ENCODE results near the gene SULF2.

SULF2 gene

GRCh38 chr20:47749339-47749738 is 35.9 kb downstream of the SULF2 start:
- TF ChIP-seq CTCF (IDR thresholded peaks at IDR 0.05; ENCODE audit: borderline replicate concordance, insufficient read depth, low read depth, low read length): no peak
- no peak overlapping the region for H3K4me3 ChIP-seq (ENCODE audit: low read depth, low read length)

- no peak overlapping the region for H3K4me3 ChIP-seq (ENCODE audit: low read depth, low read length)
- TF ChIP-seq CTCF (IDR thresholded peaks at IDR 0.05; ENCODE audit: borderline replicate concordance, insufficient read depth, low read depth, low read length): no peak
Observed at GRCh38 chr20:47748823-47749222, 36.5 kb downstream of the SULF2 start.

- no peak for TF ChIP-seq CTCF (IDR thresholded peaks at IDR 0.05; ENCODE audit: borderline replicate concordance, insufficient read depth, low read depth, low read length)
- H3K4me3 ChIP-seq (ENCODE audit: low read depth, low read length): no peak overlapping the region
Observed at GRCh38 chr20:47748069-47748468, 37.2 kb downstream of the SULF2 start.

GRCh38 chr20:47747669-47748031 is 37.6 kb downstream of the SULF2 start:
- no peak for TF ChIP-seq CTCF (IDR thresholded peaks at IDR 0.05; ENCODE audit: borderline replicate concordance, insufficient read depth, low read depth, low read length)
- H3K4me3 ChIP-seq (ENCODE audit: low read depth, low read length): no peak overlapping the region

GRCh38 chr20:47744803-47745202 is 40.5 kb downstream of the SULF2 start:
- TF ChIP-seq CTCF (IDR thresholded peaks at IDR 0.05; ENCODE audit: borderline replicate concordance, insufficient read depth, low read depth, low read length): no peak
- H3K4me3 ChIP-seq (ENCODE audit: low read depth, low read length): no peak overlapping the region

GRCh38 chr20:47743671-47744070 is 41.6 kb downstream of the SULF2 start:
- H3K4me3 ChIP-seq (ENCODE audit: low read depth, low read length): no peak overlapping the region
- TF ChIP-seq CTCF (IDR thresholded peaks at IDR 0.05; ENCODE audit: borderline replicate concordance, insufficient read depth, low read depth, low read length): no peak

GRCh38 chr20:47741669-47742608 is 43.3 kb downstream of the SULF2 start:
- H3K4me3 ChIP-seq (ENCODE audit: low read depth, low read length): no peak overlapping the region

More at GRCh38 chr20:47741669-47742608, 43.3 kb downstream of the SULF2 start:
- TF ChIP-seq CTCF (IDR thresholded peaks at IDR 0.05; ENCODE audit: borderline replicate concordance, insufficient read depth, low read depth, low read length): no peak

Data from GM12875 (cell line).